CD8-positive, alpha-beta memory T cell (primary cell): ENCODE data around the gene ZNF571. TPM values are rescaled to one million over a fixed set of nuclear protein-coding genes. Genes with fewer than 3 reads are reported as not detected.

Experiments
- CTCF ChIA-PET: fragments of 350-600 bp; sonication (Branson Sonifier 250); formaldehyde crosslinking; loops from one replicate; lab custom pipeline; 2021; ENCODE audit warnings: antibody characterized with exemption; lab: Charles Lee
- POLR2A ChIA-PET: fragments of 350-600 bp; sonication (Branson Sonifier 250); formaldehyde crosslinking; loops from one replicate; lab custom pipeline; 2021; ENCODE audit warnings: antibody characterized with exemption; lab: Charles Lee
- DNase-seq, 5 donors: peaks; one replicate each; pipeline versions ENCODE4 v3.0.0 to v3.0.0-alpha.2; 2020 to 2022; ENCODE audit warnings: mixed read lengths in 1 of 5
- H3K27ac ChIP-seq: one replicate; pipeline ENCODE4 v1.7.0; 2013; ENCODE audit warnings: low read depth, mild to moderate bottlenecking, low read length, moderate library complexity
- H3K27me3 ChIP-seq: 2 replicates; pipeline ENCODE4 v1.7.0; 2013; ENCODE audit warnings: low read length, mild to moderate bottlenecking; ENCODE audit not compliant: insufficient read depth, poor library complexity, severe bottlenecking
- H3K36me3 ChIP-seq: 2 replicates; pipeline ENCODE4 v1.7.0; 2013; ENCODE audit warnings: mild to moderate bottlenecking, low read length, moderate library complexity; ENCODE audit not compliant: insufficient read depth
- H3K4me1 ChIP-seq: 2 replicates; pipeline ENCODE4 v1.7.0; 2013; ENCODE audit warnings: mild to moderate bottlenecking, low read length, moderate library complexity; ENCODE audit not compliant: insufficient read depth
- H3K4me3 ChIP-seq: 2 replicates; pipeline ENCODE4 v1.7.0; 2013; ENCODE audit warnings: mild to moderate bottlenecking, low read length
- H3K9me3 ChIP-seq: 2 replicates; pipeline ENCODE4 v1.7.0; 2013; ENCODE audit warnings: mild to moderate bottlenecking, low read length
- H3K27ac Mint-ChIP-seq, 8 donors: one replicate each; pipeline ENCODE4 v1.8.0; 2020 to 2021; ENCODE audit warnings: mixed read lengths in 8 of 8, mild to moderate bottlenecking in 6 of 8, inconsistent platforms in 3 of 8, moderate library complexity in 3 of 8
- H3K27me3 Mint-ChIP-seq, 2 donors: one replicate each; pipeline ENCODE4 v1.8.0; 2020 to 2021; ENCODE audit warnings: mixed read lengths in 2 of 2, mild to moderate bottlenecking in 1 of 2, moderate library complexity in 1 of 2
- H3K36me3 Mint-ChIP-seq, 3 donors: one replicate each; pipeline ENCODE4 v1.8.0; 2020 to 2021; ENCODE audit warnings: mixed read lengths in 3 of 3, inconsistent platforms in 1 of 3, mild to moderate bottlenecking in 1 of 3
- H3K4me1 Mint-ChIP-seq, 3 donors: one replicate each; pipeline ENCODE4 v1.8.0; 2020 to 2021; ENCODE audit warnings: mixed read lengths in 3 of 3, inconsistent platforms in 1 of 3, mild to moderate bottlenecking in 1 of 3
- H3K4me3 Mint-ChIP-seq, 7 donors: one replicate each; pipeline ENCODE4 v1.8.0; 2020 to 2021; ENCODE audit warnings: mixed read lengths in 7 of 7, mild to moderate bottlenecking in 6 of 7, moderate library complexity in 4 of 7, inconsistent platforms in 2 of 7
- H3K9me3 Mint-ChIP-seq, 5 donors: one replicate each; pipeline ENCODE4 v1.8.0; 2020 to 2022; ENCODE audit warnings: mixed read lengths in 5 of 5, mild to moderate bottlenecking in 3 of 5, moderate library complexity in 2 of 5, inconsistent platforms in 1 of 5
- polyA plus RNA-seq: library from polyadenylated mRNA; unstranded; fragments of 300-500 nt; fragmentation: Illumina TruSeq; gene quantifications from one replicate; pipeline ENCODE4 v1.2.3, GENCODE V29; 2021
- total RNA-seq, 2 experiments: library from RNA; stranded (reverse); gene quantifications; one replicate each; pipeline ENCODE4 v1.2.3, GENCODE V29; 2021

ZNF571 gene
- total and polyA plus RNA-seq, 3 experiments from 2014 or later, result 2.2 to 5.9 (median 3.3) TPM

GRCh38 chr19:37564624-37565369, 29.8 kb downstream of the ZNF571 start:
- Mint-ChIP-seq H3K27me3 (no peaks in the 10 kb centered on the region), H3K27ac (no peak overlapping the region), H3K9me3 (peaks cover 37 to 94% (median 84%) of the 10 kb centered on the region in 5 donors), H3K4me3 (no peak overlapping the region), H3K4me1 (no peaks in the 10 kb centered on the region), H3K36me3 (peaks cover 41 to 82% (median 72%) of the 10 kb centered on the region in 3 donors)
- peak overlapping the region; percentile 22 for H3K4me3 ChIP-seq
- H3K27me3 ChIP-seq, result no peaks in the 10 kb centered on the region
- DNase-seq, result no peak
- H3K4me1 ChIP-seq, result no peaks in the 10 kb centered on the region
- H3K27ac ChIP-seq, result no peak overlapping the region
- peaks cover 81% of the 10 kb centered on the region for H3K9me3 ChIP-seq
- POLR2A ChIA-PET, result no interaction called here
- H3K36me3 ChIP-seq, result peaks cover 31% of the 10 kb centered on the region
- CTCF ChIA-PET, result no interaction called here

GRCh38 chr19:37563518-37563917, 31.1 kb downstream of the ZNF571 start:
- H3K9me3 Mint-ChIP-seq, result peaks cover 48 to 95% (median 83%) of the 10 kb centered on the region in 5 donors
- CTCF ChIA-PET, result no interaction called here

DNA sequence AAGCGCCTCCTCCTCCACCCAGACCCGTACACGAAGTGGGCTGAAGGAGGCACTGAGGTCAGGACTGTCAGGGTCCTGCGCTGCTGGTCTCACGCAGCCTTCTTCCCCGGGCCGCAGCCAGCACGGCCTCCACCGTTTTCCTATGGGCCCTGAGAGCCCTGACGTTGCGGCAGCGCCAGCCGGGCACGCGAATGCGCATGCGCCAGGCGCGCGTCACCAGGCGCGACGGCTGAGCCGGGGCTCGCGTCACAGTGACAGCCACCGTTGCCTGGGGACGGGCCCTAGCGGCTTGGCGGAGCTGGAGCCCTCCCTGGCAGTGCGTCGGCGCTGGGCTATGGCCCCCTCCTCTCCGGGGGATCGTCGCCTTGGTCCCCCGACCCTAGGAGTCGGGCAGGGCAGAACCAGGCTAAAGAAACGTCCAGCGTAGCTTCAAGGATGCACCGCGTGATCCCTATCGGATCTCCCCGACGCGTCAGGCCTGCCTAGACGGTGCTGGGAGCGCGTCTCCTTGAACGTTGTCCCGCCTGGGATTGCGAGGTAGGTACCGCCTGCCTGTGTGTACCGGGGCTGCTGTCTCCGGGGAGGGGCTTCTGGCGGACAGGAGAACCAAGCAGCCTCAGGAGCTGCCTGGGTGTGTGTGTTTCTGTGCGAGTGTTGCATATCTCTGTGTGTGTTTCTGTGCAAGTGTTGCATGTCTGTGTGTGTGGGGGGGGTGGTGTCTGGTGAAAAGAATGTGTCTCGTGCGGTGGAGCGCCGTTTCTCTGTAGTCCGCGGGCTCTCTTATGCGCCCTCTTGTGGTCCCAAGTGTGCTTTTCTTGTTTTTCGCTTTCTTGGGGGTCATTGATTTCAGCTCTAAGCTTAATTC, 43.2 kb downstream of the ZNF571 start:
- Histone ChIP-seq H3K9me3 (peaks cover 61% of the 10 kb centered on the region), H3K4me1 (no peaks in the 10 kb centered on the region), H3K4me3 (peak overlapping the region; percentile 54), H3K27me3 (no peaks in the 10 kb centered on the region), H3K36me3 (no peaks in the 10 kb centered on the region), H3K27ac (peak overlapping the region; percentile 57)
- CTCF ChIA-PET, result no interaction called here
- H3K27ac Mint-ChIP-seq, result peak overlapping the region in 6 of 8 donors; percentile 50 to 92 (median 88)
- peaks cover 11 to 47% (median 34%) of the 10 kb centered on the region in 3 donors for H3K36me3 Mint-ChIP-seq
- POLR2A ChIA-PET, result interaction anchor here (0.7 kb wide), 1 partner anchor 12 kb away, joined by 9 read pairs; no protein-coding TSS in a partner anchor
- H3K27me3 Mint-ChIP-seq, result no peaks in the 10 kb centered on the region
- H3K4me3 Mint-ChIP-seq, result peak overlapping the region; percentile 61 to 93 (median 88)
- DNase-seq, result peak; percentile 32 to 75 (median 44)
- H3K9me3 Mint-ChIP-seq, result peaks cover 36 to 86% (median 83%) of the 10 kb centered on the region in 5 donors
- peaks cover 5 to 11% (median 5%) of the 10 kb centered on the region in 3 donors for H3K4me1 Mint-ChIP-seq

More at GRCh38 chr19:37563518-37563917, 31.1 kb downstream of the ZNF571 start:
- DNase-seq, result no peak
- Mint-ChIP-seq H3K4me1 (no peaks in the 10 kb centered on the region), H3K4me3 (no peak overlapping the region), H3K27ac (no peak overlapping the region), H3K36me3 (peaks cover 33 to 81% (median 71%) of the 10 kb centered on the region in 3 donors), H3K27me3 (no peaks in the 10 kb centered on the region)
- Histone ChIP-seq H3K4me3 (no peak overlapping the region), H3K27me3 (no peaks in the 10 kb centered on the region), H3K4me1 (no peaks in the 10 kb centered on the region), H3K9me3 (peaks cover 74% of the 10 kb centered on the region), H3K27ac (no peak overlapping the region), H3K36me3 (peaks cover 29% of the 10 kb centered on the region)
- POLR2A ChIA-PET, result no interaction called here

GRCh38 chr19:37537391-37537947, 57.1 kb downstream of the ZNF571 start:
- H3K36me3 ChIP-seq, result peaks cover 19% of the 10 kb centered on the region
- Mint-ChIP-seq H3K4me1 (no peaks in the 10 kb centered on the region), H3K4me3 (no peak overlapping the region), H3K27me3 (peaks cover 0 to 2% of the 10 kb centered on the region in 2 donors), H3K36me3 (peaks cover 34 to 57% (median 54%) of the 10 kb centered on the region in 3 donors), H3K9me3 (peaks cover 26 to 85% (median 82%) of the 10 kb centered on the region in 5 donors), H3K27ac (no peak overlapping the region)
- H3K4me3 ChIP-seq, result no peak overlapping the region
- no peak for DNase-seq
- H3K4me1 ChIP-seq, result no peaks in the 10 kb centered on the region
- no peak overlapping the region for H3K27ac ChIP-seq
- POLR2A ChIA-PET, result no interaction called here
- peaks cover 19% of the 10 kb centered on the region for H3K9me3 ChIP-seq
- CTCF ChIA-PET, result no interaction called here
- no peaks in the 10 kb centered on the region for H3K27me3 ChIP-seq

GRCh38 chr19:37519890-37520289, 74.7 kb downstream of the ZNF571 start:
- ChIA-PET CTCF (no interaction called here), POLR2A (no interaction called here)
- Histone ChIP-seq H3K27ac (no peak overlapping the region), H3K36me3 (peaks cover 15% of the 10 kb centered on the region), H3K9me3 (peaks cover 6% of the 10 kb centered on the region), H3K27me3 (no peaks in the 10 kb centered on the region), H3K4me3 (no peak overlapping the region), H3K4me1 (no peaks in the 10 kb centered on the region)
- Mint-ChIP-seq H3K4me3 (no peak overlapping the region), H3K36me3 (peaks cover 31 to 74% (median 74%) of the 10 kb centered on the region in 3 donors), H3K27me3 (no peaks in the 10 kb centered on the region), H3K4me1 (no peaks in the 10 kb centered on the region), H3K27ac (no peak overlapping the region), H3K9me3 (peaks cover 30 to 74% (median 57%) of the 10 kb centered on the region in 5 donors)
- DNase-seq, result no peak

Other genes starting within 250 kb of the ZNF571 start
- gene ZNF527, start 223.7 kb downstream of the ZNF571 start, total RNA-seq, result 1 to 10 TPM; 5.2 to 5.6 TPM
- 8.7 TPM for gene ZNF527, start 223.7 kb downstream of the ZNF571 start, polyA plus RNA-seq
- gene ZNF569, start 127.3 kb downstream of the ZNF571 start, total RNA-seq, result 1 to 10 TPM; 7.4 to 8.0 TPM
- 3.8 TPM for gene ZNF569, start 127.3 kb downstream of the ZNF571 start, polyA plus RNA-seq
- 1 to 10 TPM; 5.3 to 5.9 TPM for gene ZNF570, start 125.4 kb downstream of the ZNF571 start, total RNA-seq
- gene ZNF570, start 125.4 kb downstream of the ZNF571 start, polyA plus RNA-seq, result 5.1 TPM
- gene ZNF793, start 87.9 kb downstream of the ZNF571 start, total RNA-seq, result 1 to 10 TPM; 3.9 to 4.1 TPM
- gene ZNF793, start 87.9 kb downstream of the ZNF571 start, polyA plus RNA-seq, result 1.1 TPM
- gene ZNF540, start 84 bp upstream of the ZNF571 start, total RNA-seq, result 1 to 10 TPM; 2.3 to 3.2 TPM
- gene ZNF540, start 84 bp upstream of the ZNF571 start, polyA plus RNA-seq, result 4.9 TPM
- gene ZFP30, start 60.7 kb upstream of the ZNF571 start, total RNA-seq, result 10 to 100 TPM; 10.1 to 11.4 TPM
- gene ZFP30, start 60.7 kb upstream of the ZNF571 start, polyA plus RNA-seq, result 2.1 TPM
- 1 to 10 TPM; 7.1 to 8.8 TPM for gene ZNF607, start 125.0 kb upstream of the ZNF571 start, total RNA-seq
- 7.7 TPM for gene ZNF607, start 125.0 kb upstream of the ZNF571 start, polyA plus RNA-seq
- 10 to 100 TPM in 1 of 2 experiments, 1 to 10 TPM in 1; 9.1 to 16.5 TPM for gene ZNF573, start 184.8 kb upstream of the ZNF571 start, total RNA-seq
- gene ZNF573, start 184.8 kb upstream of the ZNF571 start, polyA plus RNA-seq, result 14.2 TPM